Fibroblast of skin of abdomen (primary cell): Measurements from ENCODE around the gene ANKRD60.

Source experiments
- DNase-seq: peaks from one replicate; pipeline ENCODE4 v3.0.0-alpha.2; 2013

The ANKRD60 gene

GRCh38 chr20:58244517-58245030 is 16.1 kb upstream of the ANKRD60 start:
- DNase-seq = no peak

- DNase-seq = no peak
Observed at GRCh38 chr20:58243653-58244410, 15.4 kb upstream of the ANKRD60 start.

GRCh38 chr20:58242824-58243223 is 14.4 kb upstream of the ANKRD60 start:
- no peak for DNase-seq

GRCh38 chr20:58241766-58242465 is 13.5 kb upstream of the ANKRD60 start:
- no peak for DNase-seq

- DNase-seq = no peak
Observed at GRCh38 chr20:58240471-58240870, 12.0 kb upstream of the ANKRD60 start.

- no peak for DNase-seq
Observed at GRCh38 chr20:58239216-58239615, 10.8 kb upstream of the ANKRD60 start.

- no peak for DNase-seq
Observed at GRCh38 chr20:58238490-58238889, 10.0 kb upstream of the ANKRD60 start.

GRCh38 chr20:58237318-58238132 is 9.1 kb upstream of the ANKRD60 start:
- peak; percentile 78 for DNase-seq

GRCh38 chr20:58236612-58237317 is 8.3 kb upstream of the ANKRD60 start:
- peak; percentile 45 for DNase-seq

GRCh38 chr20:58235010-58235409 is 6.6 kb upstream of the ANKRD60 start:
- DNase-seq = no peak

GRCh38 chr20:58233881-58234528 is 5.6 kb upstream of the ANKRD60 start:
- DNase-seq = no peak

GRCh38 chr20:58233393-58233792 is 4.9 kb upstream of the ANKRD60 start:
- no peak for DNase-seq

- DNase-seq = peak; percentile 39
Observed at GRCh38 chr20:58231683-58232082, 3.2 kb upstream of the ANKRD60 start.

- DNase-seq = no peak
Observed at GRCh38 chr20:58229198-58229798, 845 bp upstream of the ANKRD60 start.

GRCh38 chr20:58228103-58228483 is 360 bp downstream of the ANKRD60 start:
- DNase-seq = no peak

- DNase-seq = no peak
Observed at GRCh38 chr20:58227391-58228102, 906 bp downstream of the ANKRD60 start.

GRCh38 chr20:58225452-58226200 is 2.8 kb downstream of the ANKRD60 start:
- DNase-seq = no peak

GRCh38 chr20:58224974-58225373 is 3.5 kb downstream of the ANKRD60 start:
- DNase-seq = peak; percentile 27

- no peak for DNase-seq
Observed at GRCh38 chr20:58224097-58224496, 4.4 kb downstream of the ANKRD60 start.

- DNase-seq = no peak
Observed at GRCh38 chr20:58223358-58223941, 5.0 kb downstream of the ANKRD60 start.
